Keratinocyte (primary cell): ENCODE results near the gene CAPZB. TPM values are rescaled to one million over a fixed set of nuclear protein-coding genes. Genes with fewer than 3 reads are reported as not detected.

ENCODE experiments used
- DNase-seq: peaks from one replicate; pipeline ENCODE4 v3.0.0-alpha.2; 2011; ENCODE audit warnings: low read depth, missing footprints, low spot score
- FAIRE-seq: peaks from 2 replicates; lab custom pipeline; 2011; peaks lifted over from hg19 to GRCh38; lab: Jason Lieb, UNC
- H2AFZ ChIP-seq: 2 replicates; pipeline ENCODE4 v1.6.0; 2012; ENCODE audit warnings: low read length, control low read depth, inconsistent platforms; ENCODE audit not compliant: control insufficient read depth
- H3K27ac ChIP-seq: 2 replicates; pipeline ENCODE4 v1.5.1; 2011; ENCODE audit warnings: low read length; ENCODE audit not compliant: control insufficient read depth, insufficient read depth
- H3K27me3 ChIP-seq: 3 replicates; pipeline ENCODE4 v1.6.0; 2011; ENCODE audit warnings: low read length; ENCODE audit not compliant: control insufficient read depth, insufficient read depth; ENCODE audit errors: extremely low read depth
- H3K36me3 ChIP-seq, 2 experiments: 2 replicates in 1 of 2; 3 replicates in 1 of 2; pipeline ENCODE4 v1.5.1; 2011; ENCODE audit warnings: low read length in 2 of 2, mild to moderate bottlenecking in 1 of 2; ENCODE audit not compliant: control insufficient read depth in 2 of 2, insufficient read depth in 2 of 2; ENCODE audit errors: extremely low read depth in 1 of 2
- H3K4me1 ChIP-seq: 3 replicates; pipeline ENCODE4 v1.5.1; 2011; ENCODE audit warnings: low read length; ENCODE audit not compliant: control insufficient read depth, insufficient read depth; ENCODE audit errors: extremely low read depth
- H3K4me2 ChIP-seq: 3 replicates; pipeline ENCODE4 v1.6.0; 2011; ENCODE audit warnings: low read depth, low read length; ENCODE audit not compliant: control insufficient read depth, insufficient read depth; ENCODE audit errors: extremely low read depth
- H3K4me3 ChIP-seq, 3 experiments: fragments of 200-600 bp in 1 of 3; sonication (generic) in 1 of 3; 2 replicates in 2 of 3; 3 replicates in 1 of 3; pipeline ENCODE4 v1.5.1; 2011 to 2016; ENCODE audit warnings: low read length in 3 of 3, mild to moderate bottlenecking in 3 of 3, control low read depth in 2 of 3, inconsistent platforms in 1 of 3, low read depth in 1 of 3, mixed read lengths in 1 of 3, mixed run types in 1 of 3, moderate library complexity in 1 of 3; ENCODE audit not compliant: control insufficient read depth in 2 of 3, insufficient read depth in 2 of 3; ENCODE audit errors: extremely low read depth in 1 of 3
- H3K79me2 ChIP-seq: 2 replicates; pipeline ENCODE4 v1.6.0; 2012; ENCODE audit warnings: low read length; ENCODE audit not compliant: control insufficient read depth, insufficient read depth
- H3K9ac ChIP-seq: 3 replicates; pipeline ENCODE4 v1.6.0; 2011; ENCODE audit warnings: low read length; ENCODE audit not compliant: control insufficient read depth, insufficient read depth; ENCODE audit errors: extremely low read depth
- H3K9me1 ChIP-seq: 3 replicates; pipeline ENCODE4 v1.6.0; 2011; ENCODE audit warnings: low read length; ENCODE audit not compliant: control insufficient read depth, insufficient read depth; ENCODE audit errors: extremely low read depth
- H3K9me3 ChIP-seq: 2 replicates; pipeline ENCODE4 v1.5.1; 2012; ENCODE audit warnings: low read depth, low read length; ENCODE audit not compliant: control insufficient read depth
- H4K20me1 ChIP-seq: 3 replicates; pipeline ENCODE4 v1.6.0; 2011; ENCODE audit warnings: low read length; ENCODE audit not compliant: control insufficient read depth, insufficient read depth; ENCODE audit errors: extremely low read depth
- CTCF ChIP-seq, 3 experiments: IDR thresholded peaks in 1 of 3; conservative IDR thresholded peaks in 1 of 3; optimal IDR thresholded peaks in 1 of 3; 2 replicates in 2 of 3; 3 replicates in 1 of 3; pipeline versions ENCODE3 to v1.5.1; 2011; ENCODE audit warnings: low read length in 3 of 3, mild to moderate bottlenecking in 3 of 3, moderate library complexity in 2 of 3, control low read depth in 1 of 3, inconsistent platforms in 1 of 3; ENCODE audit not compliant: insufficient read depth in 2 of 3; ENCODE audit errors: extremely low read depth in 1 of 3
- EZH2 ChIP-seq: IDR thresholded peaks from one replicate; pipeline ENCODE4 v1.6.1; 2012; ENCODE audit warnings: inconsistent platforms, mild to moderate bottlenecking, low read length, moderate library complexity
- dilution Hi-C: fragments of 300-500 bp; cut with MboI; formaldehyde crosslinking; loops from one replicate; pipeline ENCODE4 v1.7.0; 2020; ENCODE audit warnings: low sequenced_read_pairs; ENCODE audit not compliant: extremely low pct_ligation_motif_present
- polyA plus RNA-seq, 5 experiments: library from polyadenylated mRNA; depleted of rRNA in 3 of 5; stranded (reverse) in 3 of 5; stranded (forward) in 1 of 5; unstranded in 1 of 5; fragments of >200 nt; gene quantifications; 1 replicate in 1 of 5; 2 replicates in 3 of 5; 3 replicates in 1 of 5; pipeline versions ENCODE4 v1.2.1 to v1.2.3, GENCODE V29; 2011 to 2012; ENCODE audit warnings: missing spikeins in 2 of 5, low read depth in 1 of 5, low replicate concordance in 1 of 5

Gene CAPZB
- polyA plus RNA-seq, 1 donor (not counting 4 experiments of a cell fraction or from before 2014, with no cell fraction given), result 193 TPM

- H4K20me1 ChIP-seq, result peaks cover 4% of the 10 kb centered on the region
- dilution Hi-C loops, result no loop called here
- H3K27me3 ChIP-seq, result no peaks in the 10 kb centered on the region
- H3K4me3 ChIP-seq, result no peak overlapping the region
- H3K79me2 ChIP-seq, result no peaks in the 10 kb centered on the region
- H3K9me3 ChIP-seq, result no peaks in the 10 kb centered on the region
- no peak overlapping the region for H2AFZ ChIP-seq
- no peak for TF ChIP-seq CTCF (optimal IDR thresholded peaks at IDR 0.05 in 1 of 3, IDR thresholded peaks at IDR 0.05 in 1 of 3, conservative IDR thresholded peaks at IDR 0.05 in 1 of 3; ENCODE audit: extremely low read depth in 1 of 3, insufficient read depth in 2 of 3, low read length in 3 of 3)
- no peak for TF ChIP-seq EZH2
- no peaks in the 10 kb centered on the region for H3K9me1 ChIP-seq
- DNase-seq (no peak), FAIRE-seq (no peak)
- H3K4me1 ChIP-seq, result peaks cover 2% of the 10 kb centered on the region
- no peak overlapping the region for H3K9ac ChIP-seq
- no peak overlapping the region for H3K4me2 ChIP-seq
- H3K27ac ChIP-seq, result no peak overlapping the region
- H3K36me3 ChIP-seq, result peaks cover 12% of the 10 kb centered on the region in 2 experiments
These were observed 148.8 kb downstream of the CAPZB start for GRCh38 chr1:19336543-19336942.

- no peak for TF ChIP-seq CTCF (optimal IDR thresholded peaks at IDR 0.05 in 1 of 3, IDR thresholded peaks at IDR 0.05 in 1 of 3, conservative IDR thresholded peaks at IDR 0.05 in 1 of 3; ENCODE audit: extremely low read depth in 1 of 3, insufficient read depth in 2 of 3, low read length in 3 of 3)
- TF ChIP-seq EZH2, result no peak
These were observed 151.6 kb downstream of the CAPZB start for GRCh38 chr1:19333587-19334354.

More at GRCh38 chr1:19333587-19334354, 151.6 kb downstream of the CAPZB start:
- Histone ChIP-seq H3K9me3 (no peaks in the 10 kb centered on the region), H2AFZ (no peak overlapping the region), H3K4me1 (no peaks in the 10 kb centered on the region), H3K4me2 (no peak overlapping the region), H3K9ac (no peak overlapping the region), H3K9me1 (no peaks in the 10 kb centered on the region), H3K27ac (no peak overlapping the region), H3K4me3 (no peak overlapping the region), H3K36me3 (peaks cover 0 to 3% of the 10 kb centered on the region in 2 experiments), H3K79me2 (no peaks in the 10 kb centered on the region), H3K27me3 (no peaks in the 10 kb centered on the region), H4K20me1 (peaks cover 3% of the 10 kb centered on the region)
- dilution Hi-C loops, result no loop called here
- DNase-seq (no peak), FAIRE-seq (no peak)
